Measurements from ENCODE around the gene FGA. TPM values are rescaled to one million over a fixed set of nuclear protein-coding genes. Genes with fewer than 3 reads are reported as not detected.
A peak's percentile ranks its signal among the peaks of the same experiment; 100 is the strongest.

FGA gene
- total RNA-seq, 8 experiments from 2014 or later: 0.08 to 0.52 (median 0.09) TPM; not detected in 5

- H3K4me1 ChIP-seq (replicated peaks in 1 of 2): peaks cover 0 to 3% of the 10 kb centered on the region in 2 donors
- no peak overlapping the region for H3K4me3 ChIP-seq
- in situ Hi-C loops (cut with MboI; ENCODE audit: low pct_unique_long_range_greater_than_20kb in 2 of 9, low sequenced_read_pairs in 9 of 9, unreplicated experiment in 9 of 9): no loop called here
- no peak overlapping the region for H3K27ac ChIP-seq
- ATAC-seq (replicated peaks in 6 of 8): no peak
- 16 to 100% (median 83%) methylated on average over 1 to 10 of the region's 10 CpGs; no CpG with 5 or more reads in 1 of the 10 experiments for WGBS, 10 experiments
Measured at GRCh38 chr4:154585369-154586018, 5.0 kb downstream of the FGA start.

- H3K4me3 ChIP-seq: no peak overlapping the region
- H3K4me1 ChIP-seq (replicated peaks in 1 of 2): no peaks in the 10 kb centered on the region
- ATAC-seq (replicated peaks in 6 of 8): no peak
- WGBS, 10 experiments: 54 to 95% (median 88%) methylated on average over 1 to 5 of the region's 5 CpGs; no CpG with 5 or more reads in 6 of the 10 experiments
- in situ Hi-C loops (cut with MboI; ENCODE audit: low pct_unique_long_range_greater_than_20kb in 2 of 9, low sequenced_read_pairs in 9 of 9, unreplicated experiment in 9 of 9): no loop called here
- no peak overlapping the region for H3K27ac ChIP-seq
Measured at GRCh38 chr4:154584259-154584658, 6.3 kb downstream of the FGA start.

DNA sequence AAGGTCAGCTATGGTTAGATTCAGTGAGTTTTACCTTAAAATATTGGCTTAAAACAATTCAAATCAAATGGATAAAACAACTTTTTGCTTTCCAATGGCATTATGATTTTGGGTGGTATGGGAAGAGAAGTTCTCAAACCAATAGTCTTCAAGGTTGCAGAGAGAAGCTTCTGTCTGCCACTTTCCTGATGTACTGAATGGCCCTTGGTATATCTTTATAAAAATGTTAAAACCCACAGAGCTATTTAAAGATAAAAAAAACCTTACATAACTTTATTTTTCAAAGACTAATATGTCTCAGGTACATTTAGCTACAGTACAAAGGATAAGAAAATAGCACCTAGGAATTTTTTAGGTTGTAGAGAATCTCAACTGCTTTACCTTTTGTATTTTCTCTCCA is 6.9 kb downstream of the FGA start:
- in situ Hi-C loops (cut with MboI; ENCODE audit: low pct_unique_long_range_greater_than_20kb in 2 of 9, low sequenced_read_pairs in 9 of 9, unreplicated experiment in 9 of 9): no loop called here
- Histone ChIP-seq H3K4me3 (no peak overlapping the region), H3K4me1 (replicated peaks in 1 of 2) (no peaks in the 10 kb centered on the region), H3K27ac (no peak overlapping the region)
- no peak for ATAC-seq (replicated peaks in 6 of 8)

DNA sequence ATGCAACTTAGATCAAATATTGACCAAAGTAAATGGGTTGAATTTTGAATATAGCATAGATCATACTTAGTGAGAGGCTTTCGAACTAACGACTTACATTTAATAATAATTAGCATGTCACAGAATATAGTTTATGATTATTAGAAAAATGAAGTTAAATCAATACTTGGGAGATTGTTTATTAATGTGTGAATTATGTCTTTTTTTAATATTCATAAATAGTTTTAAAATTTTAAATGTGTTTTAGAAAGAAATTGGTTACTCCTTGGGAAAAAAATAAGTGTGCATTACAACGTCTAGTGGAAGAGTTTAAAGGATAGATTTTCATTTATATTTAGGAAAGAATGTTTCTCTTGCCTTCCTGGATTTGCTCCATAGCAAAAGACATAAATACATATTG is 7.3 kb downstream of the FGA start:
- no peak for ATAC-seq (replicated peaks in 6 of 8)
- Histone ChIP-seq H3K27ac (no peak overlapping the region), H3K4me3 (no peak overlapping the region), H3K4me1 (replicated peaks in 1 of 2) (no peaks in the 10 kb centered on the region)
- WGBS, 10 experiments: 19 to 100% (median 92%) methylated on average over 2 to 3 of the region's 3 CpGs
- in situ Hi-C loops (cut with MboI; ENCODE audit: low pct_unique_long_range_greater_than_20kb in 2 of 9, low sequenced_read_pairs in 9 of 9, unreplicated experiment in 9 of 9): no loop called here

DNA sequence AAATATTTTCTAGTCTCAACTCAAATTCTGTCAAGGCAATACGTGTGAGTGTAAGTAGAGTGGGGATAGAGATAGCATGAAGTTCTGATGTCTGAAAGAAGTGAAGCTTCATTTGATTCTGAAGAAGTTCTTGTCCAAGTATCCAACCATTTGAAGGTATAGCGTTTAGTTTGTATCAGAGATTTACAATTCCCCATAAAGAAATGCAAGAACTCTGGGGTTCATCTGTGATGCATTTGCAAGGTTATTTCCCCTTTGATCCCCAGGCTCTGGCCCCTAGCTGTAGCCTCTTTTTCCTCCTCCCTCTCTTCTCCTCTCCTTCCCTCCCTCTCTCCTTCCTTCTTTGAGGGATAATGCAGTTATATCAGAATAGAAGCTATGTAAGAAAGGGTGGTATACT is 7.8 kb downstream of the FGA start:
- Histone ChIP-seq H3K27ac (no peak overlapping the region), H3K4me3 (no peak overlapping the region), H3K4me1 (replicated peaks in 1 of 2) (no peaks in the 10 kb centered on the region)
- 10 to 79% (median 61%) methylated on average over 1 to 2 of the region's 2 CpGs for WGBS, 10 experiments
- no peak for ATAC-seq (replicated peaks in 6 of 8)
- in situ Hi-C loops (cut with MboI; ENCODE audit: low pct_unique_long_range_greater_than_20kb in 2 of 9, low sequenced_read_pairs in 9 of 9, unreplicated experiment in 9 of 9): no loop called here

- no peak overlapping the region for H3K4me3 ChIP-seq
- ATAC-seq (replicated peaks in 6 of 8): no peak
- no peaks in the 10 kb centered on the region for H3K4me1 ChIP-seq (replicated peaks in 1 of 2)
- in situ Hi-C loops (cut with MboI; ENCODE audit: low pct_unique_long_range_greater_than_20kb in 2 of 9, low sequenced_read_pairs in 9 of 9, unreplicated experiment in 9 of 9): no loop called here
- no peak overlapping the region for H3K27ac ChIP-seq
Measured at GRCh38 chr4:154579927-154580326, 10.6 kb downstream of the FGA start.

- no peak overlapping the region for H3K27ac ChIP-seq
- 40 to 100% (median 96%) methylated on average over 1 of the region's 1 CpG; no CpG with 5 or more reads in 4 of the 10 experiments for WGBS, 10 experiments
- in situ Hi-C loops (cut with MboI; ENCODE audit: low pct_unique_long_range_greater_than_20kb in 2 of 9, low sequenced_read_pairs in 9 of 9, unreplicated experiment in 9 of 9): no loop called here
- no peaks in the 10 kb centered on the region for H3K4me1 ChIP-seq (replicated peaks in 1 of 2)
- no peak for ATAC-seq (replicated peaks in 6 of 8)
- H3K4me3 ChIP-seq: no peak overlapping the region
Measured at GRCh38 chr4:154578919-154579318, 11.6 kb downstream of the FGA start.

GRCh38 chr4:154577324-154577723 is 13.2 kb downstream of the FGA start:
- in situ Hi-C loops (cut with MboI; ENCODE audit: low pct_unique_long_range_greater_than_20kb in 2 of 9, low sequenced_read_pairs in 9 of 9, unreplicated experiment in 9 of 9): no loop called here
- no peak overlapping the region for H3K4me3 ChIP-seq
- no peaks in the 10 kb centered on the region for H3K4me1 ChIP-seq (replicated peaks in 1 of 2)
- no peak for ATAC-seq (replicated peaks in 6 of 8)
- WGBS, 10 experiments: 33 to 100% (median 91%) methylated on average over 1 to 2 of the region's 2 CpGs; no CpG with 5 or more reads in 1 of the 10 experiments
- no peak overlapping the region for H3K27ac ChIP-seq

DNA sequence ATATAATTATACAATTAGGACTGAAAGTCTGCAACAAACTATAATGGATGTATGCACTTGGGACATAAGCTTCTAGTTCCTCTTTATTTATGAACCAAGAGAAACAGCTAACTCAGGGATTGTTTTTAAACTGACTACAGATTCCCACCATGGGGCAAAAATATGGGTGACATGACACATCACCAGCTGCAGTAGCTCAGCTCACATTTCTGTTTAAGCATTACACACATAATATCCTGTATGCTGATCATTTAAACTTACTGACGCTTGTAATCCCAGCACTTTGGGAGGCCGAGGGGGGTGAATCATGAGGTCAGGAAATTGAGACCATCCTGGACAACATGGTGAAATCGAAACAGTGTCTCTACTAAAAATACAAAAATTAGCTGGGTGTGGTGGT is 16.2 kb downstream of the FGA start:
- Histone ChIP-seq H3K4me3 (no peak overlapping the region), H3K4me1 (replicated peaks in 1 of 2) (no peaks in the 10 kb centered on the region), H3K27ac (no peak overlapping the region)
- ATAC-seq (replicated peaks in 6 of 8): peak in 1 of 8 experiments; percentile 42
- WGBS, 10 experiments: 13 to 100% (median 95%) methylated on average over 1 to 3 of the region's 3 CpGs
- in situ Hi-C loops (cut with MboI; ENCODE audit: low pct_unique_long_range_greater_than_20kb in 2 of 9, low sequenced_read_pairs in 9 of 9, unreplicated experiment in 9 of 9): loop anchor here in 2 of 9 experiments (25.0 kb wide), 2 partner anchors 213 to 788 kb away; partner anchors contain the start of gene RBM46 (in 1 of the 2)

- in situ Hi-C loops (cut with MboI; ENCODE audit: low pct_unique_long_range_greater_than_20kb in 2 of 9, low sequenced_read_pairs in 9 of 9, unreplicated experiment in 9 of 9): loop anchor here in 2 of 9 experiments (25.0 kb wide), 2 partner anchors 214 to 789 kb away; partner anchors contain the start of gene RBM46 (in 1 of the 2)
- H3K4me1 ChIP-seq (replicated peaks in 1 of 2): no peaks in the 10 kb centered on the region
- H3K27ac ChIP-seq: no peak overlapping the region
- peak in 2 of 8 experiments; percentile 86 to 87 for ATAC-seq (replicated peaks in 6 of 8)
- 33 to 100% (median 83%) methylated on average over 1 to 4 of the region's 5 CpGs for WGBS, 10 experiments
- no peak overlapping the region for H3K4me3 ChIP-seq
Measured at GRCh38 chr4:154573190-154573870, 17.2 kb downstream of the FGA start.

GRCh38 chr4:154569584-154569983 is 21.0 kb downstream of the FGA start:
- Histone ChIP-seq H3K4me1 (replicated peaks in 1 of 2) (no peaks in the 10 kb centered on the region), H3K27ac (no peak overlapping the region), H3K4me3 (no peak overlapping the region)
- WGBS, 10 experiments: 43 to 100% (median 96%) methylated on average over 1 to 5 of the region's 5 CpGs
- no peak for ATAC-seq (replicated peaks in 6 of 8)
- in situ Hi-C loops (cut with MboI; ENCODE audit: low pct_unique_long_range_greater_than_20kb in 2 of 9, low sequenced_read_pairs in 9 of 9, unreplicated experiment in 9 of 9): loop anchor here in 2 of 9 experiments (25.0 kb wide), 2 partner anchors 218 to 793 kb away; partner anchors contain the start of gene RBM46 (in 1 of the 2)

GRCh38 chr4:154569028-154569427 is 21.5 kb downstream of the FGA start:
- Histone ChIP-seq H3K27ac (no peak overlapping the region), H3K4me3 (no peak overlapping the region), H3K4me1 (replicated peaks in 1 of 2) (no peaks in the 10 kb centered on the region)
- 8 to 97% (median 69%) methylated on average over 1 to 3 of the region's 3 CpGs for WGBS, 10 experiments
- ATAC-seq (replicated peaks in 6 of 8): no peak
- in situ Hi-C loops (cut with MboI; ENCODE audit: low pct_unique_long_range_greater_than_20kb in 2 of 9, low sequenced_read_pairs in 9 of 9, unreplicated experiment in 9 of 9): loop anchor here in 2 of 9 experiments (25.0 kb wide), 2 partner anchors 218 to 793 kb away; partner anchors contain the start of gene RBM46 (in 1 of the 2)

GRCh38 chr4:154566639-154567204 is 23.8 kb downstream of the FGA start:
- in situ Hi-C loops (cut with MboI; ENCODE audit: low pct_unique_long_range_greater_than_20kb in 2 of 9, low sequenced_read_pairs in 9 of 9, unreplicated experiment in 9 of 9): loop anchor here in 2 of 9 experiments (25.0 kb wide), 2 partner anchors 221 to 796 kb away; partner anchors contain the start of gene RBM46 (in 1 of the 2)
- no peak overlapping the region for H3K4me3 ChIP-seq
- H3K27ac ChIP-seq: no peak overlapping the region
- peak in 1 of 8 experiments; percentile 53 for ATAC-seq (replicated peaks in 6 of 8)
- H3K4me1 ChIP-seq (replicated peaks in 1 of 2): no peaks in the 10 kb centered on the region
- 18 to 97% (median 63%) methylated on average over 1 to 5 of the region's 5 CpGs for WGBS, 10 experiments

All from motor neuron (in vitro differentiated cells).